Measurements from ENCODE around the gene FGFR2.

FGFR2 gene

GRCh38 chr10:121610798-121611323 lies 12.6 kb upstream of the FGFR2 start:
- FAIRE-seq, result no peak
- no peak for DNase-seq (ENCODE audit: low spot score)

GRCh38 chr10:121609426-121610380 lies 11.5 kb upstream of the FGFR2 start:
- FAIRE-seq (no peak), DNase-seq (ENCODE audit: low spot score) (no peak)

DNA sequence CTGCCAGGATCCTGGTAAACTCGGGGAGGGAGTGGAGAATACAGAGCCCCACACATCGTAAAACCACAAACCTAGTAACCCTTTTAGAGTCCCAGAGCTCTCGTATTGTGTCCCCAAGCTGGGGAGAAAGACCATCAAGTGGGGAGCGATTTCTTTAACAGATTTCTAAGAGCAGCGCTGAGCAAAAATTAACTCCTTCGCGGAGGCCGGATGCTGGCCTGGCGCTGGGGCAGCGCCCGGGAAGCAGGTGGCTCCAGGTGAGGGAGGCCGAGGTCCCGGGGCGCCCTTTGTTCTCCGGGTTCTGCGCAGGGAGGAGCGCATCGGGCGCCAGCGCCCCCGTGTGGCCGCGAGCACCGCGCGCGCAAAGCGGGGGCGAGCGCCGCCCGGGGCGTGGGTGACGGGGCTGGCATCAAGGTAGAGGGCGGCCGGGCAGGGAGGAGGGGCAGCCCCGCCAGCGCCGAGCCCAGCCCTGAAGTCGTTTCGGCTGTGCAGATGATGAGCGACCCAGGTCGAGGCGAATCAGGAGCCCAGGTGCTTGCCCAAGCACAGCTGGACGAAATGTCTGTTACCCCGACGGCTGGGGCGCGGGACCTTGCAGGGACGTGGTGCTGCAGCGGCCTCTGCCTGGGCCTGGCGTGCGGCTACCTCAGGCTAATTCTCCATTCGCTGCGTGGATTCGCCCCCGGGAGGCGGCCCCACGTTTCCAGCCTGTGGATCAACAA lies 10.4 kb upstream of the FGFR2 start:
- no peak for FAIRE-seq
- no peak for DNase-seq (ENCODE audit: low spot score)

- no peak for DNase-seq (ENCODE audit: low spot score)
- no peak for FAIRE-seq
These were observed 9.2 kb upstream of the FGFR2 start for GRCh38 chr10:121607310-121608055.

- FAIRE-seq, result no peak
- no peak for DNase-seq (ENCODE audit: low spot score)
These were observed 7.5 kb upstream of the FGFR2 start for GRCh38 chr10:121605708-121606107.

GRCh38 chr10:121601458-121601857 lies 3.2 kb upstream of the FGFR2 start:
- DNase-seq (ENCODE audit: low spot score) (no peak), FAIRE-seq (no peak)

- DNase-seq (ENCODE audit: low spot score), result no peak
These were observed 2.4 kb upstream of the FGFR2 start for GRCh38 chr10:121600611-121601010.

GRCh38 chr10:121599947-121600346 lies 1.7 kb upstream of the FGFR2 start:
- DNase-seq (ENCODE audit: low spot score) (no peak), FAIRE-seq (no peak)

More at GRCh38 chr10:121600611-121601010, 2.4 kb upstream of the FGFR2 start:
- FAIRE-seq, result no peak

DNA sequence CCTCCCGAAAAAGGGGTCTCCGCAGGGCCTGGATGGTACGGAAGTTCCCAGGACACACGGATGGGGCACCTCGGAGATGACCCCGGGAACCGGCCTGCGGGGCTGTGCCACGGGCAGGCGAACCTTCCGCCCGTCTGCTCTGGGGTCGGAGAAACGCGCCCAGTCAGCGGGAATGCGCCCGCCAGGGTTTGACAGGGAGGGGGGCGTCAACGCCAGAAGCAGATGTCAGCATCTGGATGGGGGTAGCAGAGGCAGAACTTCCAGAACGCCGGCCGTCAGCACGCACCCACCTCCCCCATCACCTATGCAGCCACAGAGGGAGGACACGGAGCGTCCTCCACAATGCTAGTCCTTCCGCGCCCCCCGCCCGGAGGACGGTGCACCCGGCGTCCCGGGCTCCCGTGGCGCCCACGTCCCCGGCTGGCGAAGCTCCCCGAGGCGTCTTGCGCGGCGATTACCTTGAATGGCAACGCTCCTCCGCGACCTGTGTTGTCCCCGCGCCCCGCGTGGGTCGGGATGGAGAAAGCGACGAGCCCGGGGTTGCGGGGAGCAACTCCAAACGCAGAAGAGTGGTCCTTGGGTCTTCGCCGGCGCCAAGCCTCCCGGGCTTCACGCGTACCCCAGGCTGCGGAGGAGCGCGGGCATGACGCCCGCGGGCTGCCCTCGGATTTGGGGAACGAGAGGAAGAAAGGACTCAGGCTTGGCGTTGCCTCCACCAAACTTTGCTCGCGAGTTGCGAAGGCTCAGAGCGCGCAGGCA lies 561 bp downstream of the FGFR2 start:
- no peak for DNase-seq (ENCODE audit: low spot score)
- no peak for FAIRE-seq

DNA sequence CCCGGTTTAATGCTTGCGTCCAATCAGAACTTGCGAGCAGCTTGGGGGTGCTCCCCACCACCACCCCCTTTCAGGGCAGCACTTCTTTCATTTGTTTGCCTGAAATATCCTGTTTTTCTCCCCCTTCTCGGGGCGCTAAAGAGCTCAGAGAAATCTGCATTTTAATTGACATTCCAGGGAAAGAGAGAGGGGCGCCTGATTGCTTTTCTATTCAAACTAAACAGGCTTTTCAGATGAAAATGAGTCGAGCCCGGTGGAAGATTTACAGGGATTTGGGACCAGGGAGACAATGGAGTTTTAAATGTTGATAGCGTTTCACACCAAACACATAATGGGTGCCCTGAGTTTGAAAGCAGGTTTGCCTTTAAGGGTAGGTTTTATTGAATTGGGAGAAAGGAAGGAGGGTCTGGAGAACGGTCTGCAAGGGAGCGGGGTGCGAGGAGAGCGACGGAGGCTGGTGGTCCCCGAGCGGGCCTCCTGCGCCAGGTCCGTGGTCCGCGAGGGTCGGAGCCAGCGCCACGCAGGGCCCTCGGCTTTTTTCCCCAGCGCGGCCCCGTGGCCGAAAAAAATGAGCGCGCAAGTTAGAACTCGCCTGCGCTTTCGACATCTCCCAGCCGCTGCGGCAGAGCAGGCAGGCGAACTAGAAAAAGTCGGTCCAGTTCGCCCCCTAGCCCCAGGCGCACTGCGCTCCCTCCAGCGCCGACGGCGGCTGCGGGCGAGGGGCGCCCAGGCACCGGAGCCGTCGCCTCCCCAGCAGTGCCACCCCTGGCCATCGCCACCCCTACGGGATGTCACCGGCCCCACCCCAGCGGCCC lies 1.3 kb downstream of the FGFR2 start:
- FAIRE-seq (no peak), DNase-seq (ENCODE audit: low spot score) (peak; percentile 16)

GRCh38 chr10:121595806-121596688 lies 2.2 kb downstream of the FGFR2 start:
- DNase-seq (ENCODE audit: low spot score) (no peak), FAIRE-seq (no peak)

- DNase-seq (ENCODE audit: low spot score) (no peak), FAIRE-seq (no peak)
These were observed 2.9 kb downstream of the FGFR2 start for GRCh38 chr10:121595351-121595805.

GRCh38 chr10:121594623-121595350 lies 3.5 kb downstream of the FGFR2 start:
- DNase-seq (ENCODE audit: low spot score), result no peak
- no peak for FAIRE-seq

DNA sequence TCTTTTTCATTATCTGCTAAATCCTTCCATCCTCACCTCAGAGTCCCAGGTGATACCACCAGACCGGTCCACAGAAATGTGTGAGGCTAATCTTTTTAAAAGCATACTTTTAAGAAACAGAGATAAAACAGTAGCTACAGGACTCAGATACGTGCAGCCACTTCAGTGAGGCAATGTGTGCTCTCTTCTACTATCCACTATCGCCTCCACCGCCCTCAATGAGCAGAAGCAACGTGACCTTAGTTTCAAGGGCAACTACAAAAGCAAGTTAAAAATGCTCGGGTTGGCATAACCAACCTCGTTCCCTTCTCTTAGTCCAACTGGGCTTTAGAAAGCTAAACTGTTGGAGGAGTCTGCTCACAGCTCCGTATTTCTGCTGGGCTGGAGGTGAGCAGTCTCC lies 4.2 kb downstream of the FGFR2 start:
- DNase-seq (ENCODE audit: low spot score) (no peak), FAIRE-seq (no peak)

DNA sequence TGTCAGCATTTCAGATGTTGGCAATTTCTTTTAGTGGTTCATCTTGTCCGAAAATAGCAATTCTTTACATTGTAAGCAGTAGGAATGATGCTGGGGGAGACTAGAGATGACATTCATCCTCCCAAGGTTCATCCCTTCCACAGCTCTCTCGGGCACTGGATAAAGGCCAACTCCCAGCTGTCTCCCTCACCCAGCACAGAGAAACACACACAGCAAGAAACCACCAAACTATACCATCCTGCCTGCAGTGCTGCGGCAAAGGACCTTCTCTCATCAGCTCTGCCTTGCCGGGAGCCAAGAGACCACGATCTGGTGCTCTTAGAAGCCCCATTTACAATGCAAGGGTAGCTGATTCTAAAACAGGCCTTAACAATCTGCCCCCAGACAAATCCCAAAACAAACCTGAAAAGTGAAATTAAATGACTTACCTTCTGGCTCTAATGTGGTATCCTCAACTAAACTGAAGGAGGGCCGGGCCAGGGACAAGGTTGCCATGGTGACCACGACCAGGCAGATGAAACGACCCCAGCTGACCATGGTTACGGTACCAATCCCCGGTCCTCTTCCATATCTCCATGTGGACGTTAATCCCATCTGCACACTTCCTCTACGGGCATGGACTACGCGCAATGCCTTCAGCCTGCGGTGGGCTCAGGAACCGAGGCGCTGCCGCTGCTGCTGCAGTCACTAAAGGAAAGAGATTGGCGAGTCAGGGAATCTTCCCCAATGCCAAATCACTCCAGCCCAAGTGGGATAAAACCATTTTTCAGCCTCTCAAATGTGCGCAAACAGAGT lies 4.8 kb downstream of the FGFR2 start:
- no peak for FAIRE-seq

GRCh38 chr10:121592155-121592890 lies 5.9 kb downstream of the FGFR2 start:
- DNase-seq (ENCODE audit: low spot score), result no peak
- no peak for FAIRE-seq

More for the DNA sequence above, 4.8 kb downstream of the FGFR2 start:
- DNase-seq (ENCODE audit: low spot score), result no peak

DNA sequence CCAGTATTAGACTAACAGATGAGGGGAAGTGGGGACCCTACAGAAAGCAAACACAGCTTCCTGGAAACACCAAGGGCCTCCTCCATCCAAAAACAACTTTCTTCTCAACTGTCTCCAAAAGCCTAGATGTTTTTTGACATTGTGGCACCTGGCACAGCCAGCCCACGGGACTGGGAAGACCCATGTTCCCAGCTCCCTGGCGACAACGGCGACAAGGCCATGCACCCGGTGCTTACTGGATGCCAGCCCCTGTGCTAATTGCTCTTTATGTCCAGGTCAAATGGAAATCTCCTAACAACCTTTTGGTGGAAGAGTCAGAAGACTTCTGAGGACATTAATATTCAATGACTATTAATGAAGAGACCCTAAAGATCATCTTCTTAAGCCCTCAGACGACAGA lies 7.1 kb downstream of the FGFR2 start:
- DNase-seq (ENCODE audit: low spot score) (no peak), FAIRE-seq (no peak)
